Activated T-cell treated with anti-CD3 and anti-CD28 coated beads, Interleukin-2, amount 50 U/mL, for 4 hours (primary cell): ENCODE data around the gene ACTR1A. TPM values are rescaled to one million over a fixed set of nuclear protein-coding genes. Genes with fewer than 3 reads are reported as not detected.

Source experiments
- ATAC-seq, 2 donors: fragments of 200-7000 bp; cut with Tn5 transposase; one replicate each; pipeline ENCODE4 v1.10.0; 2021
- DNase-seq: peaks from one replicate; pipeline ENCODE4 v3.0.0-alpha.2; 2020
- H3K27me3 Mint-ChIP-seq: one replicate; pipeline ENCODE4 v1.8.0; 2021; ENCODE audit warnings: low read depth, mixed read lengths
- H3K36me3 Mint-ChIP-seq: one replicate; pipeline ENCODE4 v1.8.0; 2022; ENCODE audit warnings: mixed read lengths; ENCODE audit not compliant: insufficient read depth
- H3K4me1 Mint-ChIP-seq: one replicate; pipeline ENCODE4 v1.8.0; 2021; ENCODE audit warnings: low read depth, mixed read lengths
- H3K4me3 Mint-ChIP-seq: one replicate; pipeline ENCODE4 v1.8.0; 2021; ENCODE audit warnings: mild to moderate bottlenecking, moderate library complexity, mixed read lengths
- H3K9me3 Mint-ChIP-seq: one replicate; pipeline ENCODE4 v1.8.0; 2021; ENCODE audit warnings: mixed read lengths
- total RNA-seq, 3 donors: library from RNA; stranded (reverse); gene quantifications; one replicate each; pipeline ENCODE4 v1.2.1, GENCODE V29; 2021

The ACTR1A gene
- total RNA-seq, 3 donors from 2014 or later = 65.2 to 69.8 (median 67.1) TPM

GRCh38 chr10:102527546-102527945 is 25.0 kb upstream of the ACTR1A start:
- peaks cover 4% of the 10 kb centered on the region for H3K4me1 Mint-ChIP-seq
- no peak for ATAC-seq
- DNase-seq = no peak
- no peaks in the 10 kb centered on the region for H3K27me3 Mint-ChIP-seq
- no peaks in the 10 kb centered on the region for H3K9me3 Mint-ChIP-seq
- no peak overlapping the region for H3K4me3 Mint-ChIP-seq
- H3K36me3 Mint-ChIP-seq = peaks cover 17% of the 10 kb centered on the region

DNA sequence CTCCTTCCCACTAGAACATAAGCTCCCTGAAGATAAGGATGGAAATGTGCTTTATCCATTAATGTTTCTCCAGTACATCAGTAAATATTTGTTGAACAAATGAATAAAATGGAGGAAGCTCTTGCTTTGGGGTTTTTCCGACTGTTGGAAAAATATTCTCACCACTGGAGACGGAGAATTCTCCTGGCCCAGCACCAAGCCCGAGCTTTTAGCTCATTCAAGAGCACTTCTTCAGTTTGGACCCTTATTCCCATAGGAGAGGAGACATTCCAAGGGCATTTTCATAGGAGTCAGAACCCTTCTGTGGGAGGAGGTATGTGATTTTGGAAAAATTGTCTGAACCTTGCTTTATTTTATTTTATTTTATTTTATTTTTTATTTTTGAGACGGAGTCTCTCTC is 22.2 kb upstream of the ACTR1A start:
- ATAC-seq (no peak), DNase-seq (no peak)
- Mint-ChIP-seq H3K27me3 (no peaks in the 10 kb centered on the region), H3K36me3 (peaks cover 23% of the 10 kb centered on the region), H3K4me1 (peaks cover 6% of the 10 kb centered on the region), H3K4me3 (no peak overlapping the region), H3K9me3 (no peaks in the 10 kb centered on the region)

GRCh38 chr10:102523250-102524029 is 20.9 kb upstream of the ACTR1A start:
- Mint-ChIP-seq H3K36me3 (peaks cover 21% of the 10 kb centered on the region), H3K9me3 (no peaks in the 10 kb centered on the region), H3K27me3 (no peaks in the 10 kb centered on the region), H3K4me1 (peaks cover 4% of the 10 kb centered on the region), H3K4me3 (no peak overlapping the region)
- ATAC-seq (no peak), DNase-seq (no peak)

GRCh38 chr10:102522874-102523249 is 20.4 kb upstream of the ACTR1A start:
- no peak for DNase-seq
- Mint-ChIP-seq H3K4me3 (no peak overlapping the region), H3K36me3 (peaks cover 21% of the 10 kb centered on the region), H3K4me1 (peaks cover 4% of the 10 kb centered on the region), H3K27me3 (no peaks in the 10 kb centered on the region), H3K9me3 (no peaks in the 10 kb centered on the region)
- no peak for ATAC-seq

DNA sequence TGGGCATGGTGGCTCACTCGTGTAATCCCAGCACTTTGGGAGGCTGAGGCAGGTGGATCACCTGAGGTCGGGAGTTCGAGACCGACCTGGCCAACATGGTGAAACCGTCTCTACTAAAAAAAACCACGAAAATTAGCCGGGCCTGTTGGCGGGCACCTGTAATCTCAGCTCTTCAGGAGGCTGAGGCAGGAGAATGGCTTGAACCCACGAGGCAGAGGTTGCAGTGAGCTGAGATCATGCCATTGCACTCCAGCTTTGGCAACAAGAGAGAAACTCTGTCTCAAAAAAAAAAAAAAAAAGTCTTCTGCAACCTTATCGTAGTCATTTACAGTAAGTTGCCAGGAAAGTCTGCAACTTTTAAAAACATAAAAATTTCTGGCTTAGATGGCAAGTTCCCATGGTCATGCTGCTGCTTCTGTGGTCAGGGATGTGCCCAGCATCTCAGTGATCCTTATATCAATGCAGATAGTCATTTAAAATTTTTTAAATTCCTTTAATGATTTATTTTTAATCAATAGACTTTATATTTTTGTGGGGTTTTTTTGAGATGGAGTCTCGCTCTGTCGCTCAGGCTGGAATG is 16.8 kb upstream of the ACTR1A start:
- no peak overlapping the region for H3K4me3 Mint-ChIP-seq
- DNase-seq = no peak
- H3K27me3 Mint-ChIP-seq = no peaks in the 10 kb centered on the region
- H3K4me1 Mint-ChIP-seq = peaks cover 6% of the 10 kb centered on the region
- H3K36me3 Mint-ChIP-seq = peaks cover 19% of the 10 kb centered on the region
- no peaks in the 10 kb centered on the region for H3K9me3 Mint-ChIP-seq
- ATAC-seq = no peak

DNA sequence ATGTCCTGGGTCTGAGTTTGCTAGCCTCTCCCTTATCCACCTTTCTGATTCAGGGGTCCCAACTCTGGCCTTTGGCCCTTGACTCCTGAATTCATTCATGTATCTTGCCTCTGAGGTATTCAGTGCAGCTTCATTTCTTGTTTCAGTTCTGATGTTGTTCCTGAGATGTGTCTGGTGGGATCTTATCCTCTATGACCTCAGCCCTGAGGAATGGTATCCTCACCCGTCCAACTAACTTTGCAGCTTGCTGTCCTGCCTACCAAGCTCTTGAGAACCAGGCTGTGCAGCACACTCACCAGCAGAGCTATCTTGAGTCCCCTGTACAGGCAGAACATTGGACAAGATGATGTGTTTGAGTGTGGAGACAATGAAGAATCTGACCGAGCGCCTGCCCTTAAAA is 15.0 kb upstream of the ACTR1A start:
- Mint-ChIP-seq H3K9me3 (no peaks in the 10 kb centered on the region), H3K4me3 (no peak overlapping the region), H3K27me3 (no peaks in the 10 kb centered on the region), H3K4me1 (peaks cover 8% of the 10 kb centered on the region), H3K36me3 (peaks cover 24% of the 10 kb centered on the region)
- ATAC-seq (no peak), DNase-seq (no peak)

GRCh38 chr10:102515724-102516123 is 13.2 kb upstream of the ACTR1A start:
- peaks cover 17% of the 10 kb centered on the region for H3K4me1 Mint-ChIP-seq
- H3K4me3 Mint-ChIP-seq = no peak overlapping the region
- ATAC-seq = no peak
- no peak for DNase-seq
- no peaks in the 10 kb centered on the region for H3K9me3 Mint-ChIP-seq
- H3K36me3 Mint-ChIP-seq = peaks cover 19% of the 10 kb centered on the region
- no peaks in the 10 kb centered on the region for H3K27me3 Mint-ChIP-seq

DNA sequence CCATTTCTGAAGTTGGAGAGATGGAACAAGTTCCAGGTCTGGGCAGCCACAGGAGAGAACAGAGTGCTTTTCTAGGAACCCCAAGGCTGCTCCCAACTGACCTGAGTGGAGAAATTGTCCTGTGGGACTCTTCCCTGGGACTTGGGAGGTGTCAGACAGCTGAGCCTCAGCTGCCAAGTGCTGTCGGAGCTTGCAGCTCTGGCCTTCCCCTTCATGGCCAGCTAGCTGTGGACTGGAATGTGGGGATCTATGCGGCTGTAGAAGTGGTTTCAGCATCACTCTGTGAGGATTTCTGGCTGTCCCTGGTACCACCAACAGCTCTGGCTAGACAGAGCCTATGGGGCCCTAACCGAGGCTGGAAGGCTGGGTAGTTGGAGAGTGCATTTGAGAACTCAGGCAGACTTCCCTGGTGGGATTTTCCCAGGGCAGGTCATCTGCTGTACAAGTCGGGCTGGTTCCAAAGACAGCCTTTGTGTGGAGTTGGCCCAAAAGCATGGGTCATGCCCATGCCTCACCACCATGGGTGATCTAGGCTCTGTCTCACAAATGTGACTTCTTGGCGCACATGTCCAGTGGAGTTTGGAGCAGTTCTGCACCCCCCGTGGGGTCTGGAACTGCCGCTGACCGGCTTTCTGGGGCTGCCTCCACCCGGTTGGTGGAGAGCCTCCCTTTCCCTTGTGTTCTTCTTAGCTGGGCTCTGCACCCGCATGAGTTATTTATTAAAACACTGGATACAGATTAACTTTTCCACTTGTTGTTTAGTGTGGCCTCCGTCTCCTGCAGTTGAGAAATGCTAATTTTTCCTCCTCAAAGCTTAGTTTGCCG is 12.2 kb upstream of the ACTR1A start:
- DNase-seq (no peak), ATAC-seq (no peak)
- H3K4me3 Mint-ChIP-seq = no peak overlapping the region
- peaks cover 14% of the 10 kb centered on the region for H3K4me1 Mint-ChIP-seq
- no peaks in the 10 kb centered on the region for H3K9me3 Mint-ChIP-seq
- H3K36me3 Mint-ChIP-seq = peaks cover 16% of the 10 kb centered on the region
- no peaks in the 10 kb centered on the region for H3K27me3 Mint-ChIP-seq

DNA sequence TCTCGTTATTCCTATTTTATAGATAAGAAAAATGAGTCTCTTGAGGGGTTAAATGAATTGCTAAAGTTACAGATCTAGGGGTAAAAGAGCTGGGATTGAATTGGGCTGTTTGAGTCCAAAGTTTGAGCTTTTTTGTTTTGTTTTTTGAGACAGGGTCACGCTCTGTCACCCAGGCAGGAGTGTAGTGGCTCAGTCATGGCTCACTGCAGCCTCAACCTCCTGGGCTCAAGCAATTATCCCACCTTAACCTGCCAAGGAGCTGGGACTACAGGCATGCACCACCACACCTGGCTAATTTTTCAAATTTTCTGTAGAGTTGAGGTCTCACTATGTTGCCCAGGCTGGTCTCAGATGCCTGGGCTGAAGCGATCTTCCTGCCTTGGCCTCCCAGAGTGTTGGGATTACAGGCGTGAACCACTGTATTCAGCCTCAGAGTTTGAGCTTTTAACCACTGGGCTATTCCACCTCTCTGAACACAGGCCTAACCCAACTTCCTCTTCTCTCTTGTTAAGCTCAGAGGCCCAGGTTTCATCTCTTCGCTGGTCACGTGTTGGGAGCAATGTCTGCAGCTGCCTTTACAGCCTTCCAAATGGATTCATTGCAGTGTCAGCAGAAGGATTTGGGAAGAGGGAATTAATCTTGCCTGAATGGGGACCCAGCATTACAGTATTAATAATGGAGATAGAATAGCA is 9.2 kb upstream of the ACTR1A start:
- Mint-ChIP-seq H3K27me3 (no peaks in the 10 kb centered on the region), H3K4me1 (peaks cover 21% of the 10 kb centered on the region), H3K4me3 (no peak overlapping the region), H3K9me3 (no peaks in the 10 kb centered on the region), H3K36me3 (peaks cover 19% of the 10 kb centered on the region)
- ATAC-seq (no peak), DNase-seq (no peak)

DNA sequence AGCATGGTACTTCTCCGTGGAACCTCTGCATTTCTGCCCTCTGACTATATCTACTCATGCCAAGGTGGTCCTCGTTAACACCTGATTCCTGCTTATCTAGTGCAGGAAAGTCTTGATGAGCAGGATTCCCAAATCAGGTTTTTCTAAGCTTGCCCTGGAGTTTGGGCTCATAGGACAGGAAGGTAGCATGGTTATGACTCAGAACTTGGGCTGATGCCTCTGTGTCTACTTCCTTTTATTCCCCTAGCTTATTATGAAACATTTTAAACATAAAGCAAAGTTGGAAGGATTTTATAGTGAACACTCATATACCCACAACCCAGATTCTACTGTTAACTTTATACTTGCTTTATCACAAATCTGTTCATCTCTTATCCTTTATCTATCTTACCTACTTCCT is 6.9 kb upstream of the ACTR1A start:
- H3K4me3 Mint-ChIP-seq = no peak overlapping the region
- H3K4me1 Mint-ChIP-seq = peaks cover 35% of the 10 kb centered on the region
- DNase-seq (no peak), ATAC-seq (no peak)
- H3K27me3 Mint-ChIP-seq = no peaks in the 10 kb centered on the region
- H3K36me3 Mint-ChIP-seq = peaks cover 19% of the 10 kb centered on the region
- H3K9me3 Mint-ChIP-seq = no peaks in the 10 kb centered on the region

- peaks cover 14% of the 10 kb centered on the region for H3K36me3 Mint-ChIP-seq
- ATAC-seq (no peak), DNase-seq (no peak)
- H3K4me1 Mint-ChIP-seq = peaks cover 35% of the 10 kb centered on the region
- no peaks in the 10 kb centered on the region for H3K9me3 Mint-ChIP-seq
- H3K4me3 Mint-ChIP-seq = no peak overlapping the region
- H3K27me3 Mint-ChIP-seq = no peaks in the 10 kb centered on the region
Measured at GRCh38 chr10:102508506-102508905, 6.0 kb upstream of the ACTR1A start.

DNA sequence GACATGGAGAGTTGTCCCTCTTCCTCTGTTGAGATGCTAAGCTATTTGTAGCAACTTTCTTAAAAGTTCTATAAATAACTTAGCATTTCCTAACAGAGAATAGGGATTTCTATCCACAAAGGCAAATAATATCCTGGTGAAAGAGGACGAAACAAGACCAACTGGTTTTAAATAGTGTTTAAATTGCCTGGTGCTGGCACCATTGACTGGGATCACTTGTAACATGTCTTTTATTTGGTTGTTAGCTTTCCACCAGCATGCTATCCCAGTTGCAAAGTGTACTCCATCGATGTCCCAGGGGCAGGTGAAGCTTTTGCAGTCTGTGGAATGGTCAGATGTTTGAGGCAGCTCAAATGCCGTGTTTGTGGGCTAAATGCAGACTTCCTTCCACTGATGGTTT is 5.0 kb upstream of the ACTR1A start:
- Mint-ChIP-seq H3K4me1 (peaks cover 33% of the 10 kb centered on the region), H3K9me3 (no peaks in the 10 kb centered on the region)
- ATAC-seq = no peak

GRCh38 chr10:102505462-102506115 is 3.1 kb upstream of the ACTR1A start:
- no peaks in the 10 kb centered on the region for H3K9me3 Mint-ChIP-seq
- peaks cover 24% of the 10 kb centered on the region for H3K4me1 Mint-ChIP-seq
- DNase-seq = no peak
- no peak overlapping the region for H3K4me3 Mint-ChIP-seq
- H3K27me3 Mint-ChIP-seq = no peaks in the 10 kb centered on the region
- ATAC-seq = no peak
- peaks cover 9% of the 10 kb centered on the region for H3K36me3 Mint-ChIP-seq

More for the DNA sequence above, 5.0 kb upstream of the ACTR1A start:
- Mint-ChIP-seq H3K4me3 (no peak overlapping the region), H3K36me3 (peaks cover 9% of the 10 kb centered on the region), H3K27me3 (no peaks in the 10 kb centered on the region)
- no peak for DNase-seq

GRCh38 chr10:102504976-102505300 is 2.4 kb upstream of the ACTR1A start:
- no peak overlapping the region for H3K4me3 Mint-ChIP-seq
- peaks cover 27% of the 10 kb centered on the region for H3K4me1 Mint-ChIP-seq

More at GRCh38 chr10:102504976-102505300, 2.4 kb upstream of the ACTR1A start:
- H3K36me3 Mint-ChIP-seq = peaks cover 9% of the 10 kb centered on the region
- H3K9me3 Mint-ChIP-seq = no peaks in the 10 kb centered on the region
- no peaks in the 10 kb centered on the region for H3K27me3 Mint-ChIP-seq
- no peak for DNase-seq
- no peak for ATAC-seq
